ENCODE data around the gene PTGES3. TPM values are rescaled to one million over a fixed set of nuclear protein-coding genes. Genes with fewer than 3 reads are reported as not detected.

PTGES3 gene
- total and polyA plus RNA-seq, 2 experiments from 2014 or later: 128 to 156 TPM

- no peak for DNase-seq (ENCODE audit: low spot score)
- Histone ChIP-seq H4K20me1 (ENCODE audit: insufficient read depth, poor library complexity, severe bottlenecking) (peaks cover 22% of the 10 kb centered on the region), H2AFZ (no peak overlapping the region), H3K9me2 (replicated peaks; ENCODE audit: insufficient read depth) (no peaks in the 10 kb centered on the region), H3K4me3 (no peak overlapping the region), H3K27ac (no peak overlapping the region), H3K27me3 (no peaks in the 10 kb centered on the region), H3K4me2 (no peak overlapping the region), H3K36me3 (replicated peaks; ENCODE audit: insufficient read depth, low read depth) (peaks cover 3% of the 10 kb centered on the region), H3K9me3 (ENCODE audit: low read depth) (no peaks in the 10 kb centered on the region), H3K79me2 (peaks cover 83% of the 10 kb centered on the region), H3K4me1 (ENCODE audit: insufficient read depth) (peaks cover 11% of the 10 kb centered on the region)
- WGBS (ENCODE audit: low lambda C conversion rate, missing lambda C conversion rate): 96% methylated on average over 4 of the region's 4 CpGs
- no peak for TF ChIP-seq EZH2phosphoT487 (IDR thresholded peaks at IDR 0.05; ENCODE audit: low read depth, severe bottlenecking, unreplicated experiment)
- no peak for TF ChIP-seq CTCF (IDR thresholded peaks at IDR 0.05; ENCODE audit: poor library complexity)
- TF ChIP-seq EZH2 (IDR thresholded peaks at IDR 0.05; ENCODE audit: borderline replicate concordance): no peak
Observed at GRCh38 chr12:56670836-56671235, 17.2 kb downstream of the PTGES3 start.

GRCh38 chr12:56668197-56668457 is 20.0 kb downstream of the PTGES3 start:
- Histone ChIP-seq H3K36me3 (replicated peaks; ENCODE audit: insufficient read depth, low read depth) (peaks cover 3% of the 10 kb centered on the region), H3K4me1 (ENCODE audit: insufficient read depth) (peaks cover 11% of the 10 kb centered on the region), H3K4me3 (no peak overlapping the region), H3K27ac (no peak overlapping the region), H3K27me3 (no peaks in the 10 kb centered on the region), H3K79me2 (peaks cover 58% of the 10 kb centered on the region), H3K9me3 (ENCODE audit: low read depth) (no peaks in the 10 kb centered on the region), H2AFZ (no peak overlapping the region), H3K4me2 (no peak overlapping the region), H4K20me1 (ENCODE audit: insufficient read depth, poor library complexity, severe bottlenecking) (peaks cover 6% of the 10 kb centered on the region), H3K9me2 (replicated peaks; ENCODE audit: insufficient read depth) (no peaks in the 10 kb centered on the region)
- WGBS (ENCODE audit: low lambda C conversion rate, missing lambda C conversion rate): 90% methylated on average over 2 of the region's 2 CpGs
- no peak for DNase-seq (ENCODE audit: low spot score)
- no peak for TF ChIP-seq EZH2phosphoT487 (IDR thresholded peaks at IDR 0.05; ENCODE audit: low read depth, severe bottlenecking, unreplicated experiment)
- TF ChIP-seq EZH2 (IDR thresholded peaks at IDR 0.05; ENCODE audit: borderline replicate concordance): no peak
- no peak for TF ChIP-seq CTCF (IDR thresholded peaks at IDR 0.05; ENCODE audit: poor library complexity)

GRCh38 chr12:56661979-56662638 is 26.0 kb downstream of the PTGES3 start:
- H3K36me3 ChIP-seq (replicated peaks; ENCODE audit: insufficient read depth, low read depth): no peaks in the 10 kb centered on the region
- WGBS (ENCODE audit: low lambda C conversion rate, missing lambda C conversion rate): over 99% methylated on average over 13 of the region's 13 CpGs

More at GRCh38 chr12:56661979-56662638, 26.0 kb downstream of the PTGES3 start:
- Histone ChIP-seq H3K9me3 (ENCODE audit: low read depth) (no peaks in the 10 kb centered on the region), H3K79me2 (peaks cover 6% of the 10 kb centered on the region), H3K9me2 (replicated peaks; ENCODE audit: insufficient read depth) (no peaks in the 10 kb centered on the region), H3K27ac (no peak overlapping the region), H3K4me3 (no peak overlapping the region), H4K20me1 (ENCODE audit: insufficient read depth, poor library complexity, severe bottlenecking) (peaks cover 3% of the 10 kb centered on the region), H3K4me2 (no peak overlapping the region), H2AFZ (no peak overlapping the region), H3K4me1 (ENCODE audit: insufficient read depth) (no peaks in the 10 kb centered on the region), H3K27me3 (no peaks in the 10 kb centered on the region)
- TF ChIP-seq EZH2phosphoT487 (IDR thresholded peaks at IDR 0.05; ENCODE audit: low read depth, severe bottlenecking, unreplicated experiment) (no peak), CTCF (IDR thresholded peaks at IDR 0.05; ENCODE audit: poor library complexity) (no peak)
- DNase-seq (ENCODE audit: low spot score): no peak
